Lower lobe of right lung (tissue), 2 donors: ENCODE data around the gene RADIL. TPM values are rescaled to one million over a fixed set of nuclear protein-coding genes. Genes with fewer than 3 reads are reported as not detected.

ENCODE experiments used
- ATAC-seq, 2 donors: fragments of 200-7000 bp; cut with Tn5 transposase; one replicate each; pipeline ENCODE4 v1.9.1; 2020 to 2022; ENCODE audit warnings: mild to moderate bottlenecking in 2 of 2, moderate library complexity in 2 of 2
- DNase-seq: peaks from one replicate; pipeline ENCODE4 v3.0.0-alpha.2; 2020
- H3K27ac ChIP-seq: fragments of 200-600 bp; one replicate; pipeline ENCODE4 v1.8.0; 2022
- H3K27me3 ChIP-seq: fragments of 200-600 bp; one replicate; pipeline ENCODE4 v1.8.0; 2022; ENCODE audit warnings: low read depth
- H3K36me3 ChIP-seq: fragments of 200-600 bp; one replicate; pipeline ENCODE4 v1.8.0; 2022; ENCODE audit warnings: mild to moderate bottlenecking
- H3K4me1 ChIP-seq: fragments of 200-600 bp; one replicate; pipeline ENCODE4 v1.8.0; 2022
- H3K4me3 ChIP-seq: fragments of 200-600 bp; one replicate; pipeline ENCODE4 v1.8.0; 2022; ENCODE audit warnings: mild to moderate bottlenecking
- H3K9me3 ChIP-seq: fragments of 200-600 bp; one replicate; pipeline ENCODE4 v1.8.0; 2022
- intact Hi-C: fragments of 100-400 bp; cut with DNase I; formaldehyde crosslinking; loops from one replicate; pipeline ENCODE4 v1.11.0; 2022
- microRNA-seq: library from miRNA; unstranded; fragments of <30 nt; microRNA quantifications from one replicate; pipeline ENCODE4 v1.2.0, GENCODE V29; 2020; ENCODE audit warnings: borderline number of aligned reads
- total RNA-seq: library from RNA; stranded (reverse); fragmentation: NEBNext Ultra II Directional; extraction: Animal tissue kit (Norgen Biotek cat#: 25700); gene quantifications from one replicate; pipeline ENCODE4 v1.2.1, GENCODE V29; 2021
- TF ChIP-seq, protein P1 (sequence below): fragments of 200-600 bp; IDR thresholded peaks from one replicate; pipeline ENCODE4 v1.8.0; 2022; ENCODE audit warnings: antibody characterized with exemption, mild to moderate bottlenecking
- donor health status: DM: no; HTN: yes; CAD: no; lungs with severe emphysema.

RADIL gene
- total RNA-seq, 1 donor from 2014 or later, result 9.7 TPM

DNA sequence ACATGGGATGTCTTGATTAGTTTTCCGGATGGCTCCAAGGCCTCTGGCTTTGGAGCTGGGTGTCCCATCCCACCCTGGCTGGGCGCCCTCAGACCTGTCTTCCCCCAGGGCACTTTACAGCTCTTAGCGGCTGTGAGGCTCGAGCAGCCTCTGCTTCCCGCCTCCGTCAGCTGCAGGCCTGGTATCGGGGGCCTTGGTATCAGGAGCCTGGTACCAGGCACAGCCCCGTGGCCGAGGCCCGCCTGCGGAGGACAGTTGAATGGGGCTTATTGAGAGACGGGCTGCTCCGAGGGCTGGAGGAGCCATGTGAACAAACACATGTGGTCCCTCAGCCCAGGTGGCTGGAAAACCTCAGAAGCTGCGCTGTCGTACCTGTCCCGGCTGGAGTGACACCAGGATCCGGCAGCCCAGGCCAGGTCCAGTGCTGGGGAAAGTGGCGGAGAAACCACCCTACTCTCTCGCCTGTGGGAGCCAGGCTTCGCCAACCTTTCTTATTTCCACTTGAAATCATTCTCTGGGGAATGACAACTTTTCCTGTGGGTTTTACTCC lies 132.0 kb downstream of the RADIL start:
- no peak for ATAC-seq
- Histone ChIP-seq H3K36me3 (peaks cover 51% of the 10 kb centered on the region), H3K4me3 (no peak overlapping the region), H3K4me1 (peaks cover 38% of the 10 kb centered on the region), H3K9me3 (no peaks in the 10 kb centered on the region), H3K27me3 (no peaks in the 10 kb centered on the region), H3K27ac (no peak overlapping the region)
- intact Hi-C loops, result no loop called here
- TF ChIP-seq, protein P1, sequence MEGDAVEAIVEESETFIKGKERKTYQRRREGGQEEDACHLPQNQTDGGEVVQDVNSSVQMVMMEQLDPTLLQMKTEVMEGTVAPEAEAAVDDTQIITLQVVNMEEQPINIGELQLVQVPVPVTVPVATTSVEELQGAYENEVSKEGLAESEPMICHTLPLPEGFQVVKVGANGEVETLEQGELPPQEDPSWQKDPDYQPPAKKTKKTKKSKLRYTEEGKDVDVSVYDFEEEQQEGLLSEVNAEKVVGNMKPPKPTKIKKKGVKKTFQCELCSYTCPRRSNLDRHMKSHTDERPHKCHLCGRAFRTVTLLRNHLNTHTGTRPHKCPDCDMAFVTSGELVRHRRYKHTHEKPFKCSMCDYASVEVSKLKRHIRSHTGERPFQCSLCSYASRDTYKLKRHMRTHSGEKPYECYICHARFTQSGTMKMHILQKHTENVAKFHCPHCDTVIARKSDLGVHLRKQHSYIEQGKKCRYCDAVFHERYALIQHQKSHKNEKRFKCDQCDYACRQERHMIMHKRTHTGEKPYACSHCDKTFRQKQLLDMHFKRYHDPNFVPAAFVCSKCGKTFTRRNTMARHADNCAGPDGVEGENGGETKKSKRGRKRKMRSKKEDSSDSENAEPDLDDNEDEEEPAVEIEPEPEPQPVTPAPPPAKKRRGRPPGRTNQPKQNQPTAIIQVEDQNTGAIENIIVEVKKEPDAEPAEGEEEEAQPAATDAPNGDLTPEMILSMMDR, result no peak
- no peak for DNase-seq

DNA sequence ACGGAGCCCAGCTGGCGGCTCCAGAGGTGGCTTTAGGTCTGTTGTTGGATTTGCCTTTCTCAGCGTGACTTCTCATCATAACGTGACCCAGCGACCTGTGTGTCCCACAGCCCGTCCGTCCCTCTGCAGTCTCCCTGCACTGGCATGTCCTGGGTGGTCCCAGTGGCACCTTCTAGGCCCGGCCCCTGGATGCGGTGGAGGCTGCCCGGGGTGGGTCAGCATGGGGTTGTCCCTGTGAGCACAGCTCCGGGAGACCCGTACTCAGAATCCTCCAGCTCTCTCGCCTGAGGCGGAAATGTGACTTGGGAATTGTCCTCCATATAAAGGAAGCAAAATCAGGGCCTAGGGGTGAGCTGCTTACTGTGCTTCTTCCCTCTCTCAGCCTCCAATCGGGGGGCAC lies 133.7 kb downstream of the RADIL start:
- H3K4me1 ChIP-seq, result peaks cover 48% of the 10 kb centered on the region
- peaks cover 34% of the 10 kb centered on the region for H3K36me3 ChIP-seq
- H3K27me3 ChIP-seq, result no peaks in the 10 kb centered on the region
- TF ChIP-seq, protein P1, result no peak
- no peak overlapping the region for H3K4me3 ChIP-seq
- intact Hi-C loops, result no loop called here
- H3K9me3 ChIP-seq, result no peaks in the 10 kb centered on the region
- DNase-seq (no peak), ATAC-seq (no peak)
- peak overlapping the region; percentile 96 for H3K27ac ChIP-seq

DNA sequence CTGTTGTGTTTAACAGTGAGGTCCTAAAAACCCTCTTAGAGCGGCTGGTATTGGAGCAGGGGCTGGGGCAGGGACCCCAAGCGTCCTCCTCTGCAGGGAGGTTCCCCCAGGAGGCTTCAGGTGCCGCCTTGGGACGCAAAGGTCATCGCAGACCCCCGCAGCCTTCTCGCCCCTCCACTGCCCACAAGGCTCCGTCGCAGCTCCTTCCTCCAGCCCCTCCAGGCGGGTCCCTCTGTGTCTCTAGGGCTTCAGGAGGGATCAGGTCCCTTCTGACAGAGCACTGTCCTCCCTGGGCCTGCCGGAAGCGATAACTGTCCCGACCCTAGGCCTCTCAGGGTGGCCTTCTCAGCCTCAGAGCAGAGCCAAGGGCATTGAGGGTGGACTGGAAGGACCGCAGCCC lies 134.2 kb downstream of the RADIL start:
- intact Hi-C loops, result no loop called here
- Histone ChIP-seq H3K27ac (peak overlapping the region; percentile 96), H3K4me3 (no peak overlapping the region), H3K36me3 (peaks cover 30% of the 10 kb centered on the region), H3K27me3 (no peaks in the 10 kb centered on the region), H3K4me1 (peaks cover 52% of the 10 kb centered on the region), H3K9me3 (no peaks in the 10 kb centered on the region)
- TF ChIP-seq, protein P1, result no peak
- no peak for ATAC-seq
- DNase-seq, result no peak

Small RNA genes within 50 kb of the gene (microRNA-seq; reads per million reads assigned to microRNA genes)
- not detected for gene MIR4656

Other genes starting within 250 kb of the RADIL start
- gene FOXK1, start 201.4 kb downstream of the RADIL start, total RNA-seq, result 28.8 TPM
- 50.4 TPM for gene AP5Z1, start 108.1 kb downstream of the RADIL start, total RNA-seq
- gene PAPOLB, start 21.7 kb downstream of the RADIL start, total RNA-seq, result 0.24 TPM
- gene MMD2, start 75.5 kb upstream of the RADIL start, total RNA-seq, result not detected
- gene RBAK, start 162.1 kb upstream of the RADIL start, total RNA-seq, result 10.4 TPM